HEK293 (cell line): Measurements from ENCODE around the gene NT5DC4.

Experiments used
- CTCF ChIA-PET: fragments of 350-600 bp; formaldehyde crosslinking; extraction: SDS; loops from one replicate; lab custom pipeline; 2021; ENCODE audit warnings: antibody characterized with exemption; lab: Yijun Ruan, JAX
- POLR2A ChIA-PET: fragments of 300-600 bp; formaldehyde crosslinking; extraction: SDS; loops from one replicate; lab custom pipeline; 2020; ENCODE audit warnings: antibody characterized with exemption, inconsistent platforms; lab: Yijun Ruan, JAX
- H3K27ac ChIP-seq: fragments of 200-500 bp; sonication (Bioruptor generic); 2 replicates; pipeline ENCODE4 v1.5.1; 2014; ENCODE audit warnings: low read depth, low read length, control low read depth, inconsistent platforms; ENCODE audit errors: extremely low read depth
- H3K36me3 ChIP-seq, 2 experiments: fragments of 200-500 bp in 1 of 2; sonication (Bioruptor generic) in 1 of 2; 1 replicate in 1 of 2; 2 replicates in 1 of 2; pipeline ENCODE4 v1.5.1; 2014 to 2017; ENCODE audit warnings: inconsistent platforms in 2 of 2, low read length in 2 of 2; ENCODE audit not compliant: control insufficient read depth in 2 of 2, insufficient read depth in 1 of 2
- H3K4me1 ChIP-seq: fragments of 200-500 bp; sonication (Bioruptor generic); 2 replicates; pipeline ENCODE4 v1.5.1; 2014; ENCODE audit warnings: mild to moderate bottlenecking, low read length, inconsistent platforms; ENCODE audit not compliant: control insufficient read depth, insufficient read depth
- H3K4me3 ChIP-seq: 2 replicates; pipeline ENCODE4 v1.5.1; 2011; ENCODE audit warnings: low read depth, mild to moderate bottlenecking, control low read depth, low read length, moderate library complexity
- H3K9me3 ChIP-seq: fragments of 200-500 bp; sonication (Bioruptor generic); 2 replicates; pipeline ENCODE4 v1.5.1; 2014; ENCODE audit warnings: low read depth, low read length, inconsistent platforms; ENCODE audit not compliant: control insufficient read depth, insufficient read depth
- MEIS1 ChIP-seq: sonication (generic); formaldehyde crosslinking; IDR thresholded peaks from 2 replicates; pipeline ENCODE4 v1.8.1; 2022; ENCODE audit warnings: missing genetic modification reagents, mild to moderate bottlenecking, borderline replicate concordance
- MYNN ChIP-seq: fragments of 450-650 bp; formaldehyde crosslinking; IDR thresholded peaks from 2 replicates; pipeline ENCODE4 v1.5.1; 2016; ENCODE audit warnings: missing biosample characterization, missing genetic modification characterization, borderline replicate concordance
- SCRT2 ChIP-seq: fragments of 450-650 bp; formaldehyde crosslinking; IDR thresholded peaks from 2 replicates; pipeline ENCODE4 v1.5.1; 2016; ENCODE audit warnings: missing biosample characterization, missing genetic modification characterization
- TRIM28 ChIP-seq: IDR thresholded peaks from 2 replicates; pipeline ENCODE4 v1.6.1; 2011; ENCODE audit warnings: low read length, control low read depth, borderline replicate concordance
- ZBTB17 ChIP-seq: fragments of 450-650 bp; formaldehyde crosslinking; IDR thresholded peaks from 2 replicates; pipeline ENCODE4 v1.5.1; 2016; ENCODE audit warnings: missing biosample characterization, missing genetic modification characterization
- ZBTB20 ChIP-seq: fragments of 450-650 bp; formaldehyde crosslinking; IDR thresholded peaks from 2 replicates; pipeline ENCODE4 v1.5.1; 2016; ENCODE audit warnings: missing biosample characterization, missing genetic modification characterization
- ZEB2 ChIP-seq: fragments of 450-650 bp; formaldehyde crosslinking; IDR thresholded peaks from 2 replicates; pipeline ENCODE4 v1.5.1; 2016; ENCODE audit warnings: missing biosample characterization, missing genetic modification characterization
- ZNF174 ChIP-seq: fragments of 450-650 bp; formaldehyde crosslinking; IDR thresholded peaks from 2 replicates; pipeline ENCODE4 v1.5.0; 2017; ENCODE audit warnings: missing biosample characterization, mild to moderate bottlenecking, missing genetic modification characterization
- ZNF404 ChIP-seq: fragments of 450-650 bp; formaldehyde crosslinking; IDR thresholded peaks from 2 replicates; pipeline ENCODE4 v1.5.1; 2017; ENCODE audit warnings: missing biosample characterization, missing genetic modification characterization
- ZNF426 ChIP-seq: fragments of 450-650 bp; formaldehyde crosslinking; IDR thresholded peaks from 2 replicates; pipeline ENCODE4 v1.5.1; 2017; ENCODE audit warnings: missing biosample characterization, missing genetic modification characterization, mild to moderate bottlenecking, inconsistent platforms, moderate library complexity
- ZNF549 ChIP-seq: fragments of 450-650 bp; IDR thresholded peaks from 2 replicates; pipeline ENCODE4 v1.5.1; 2018; ENCODE audit warnings: missing biosample characterization, missing genetic modification characterization, mild to moderate bottlenecking, inconsistent platforms, moderate library complexity
- ZNF558 ChIP-seq: fragments of 450-650 bp; formaldehyde crosslinking; IDR thresholded peaks from 2 replicates; pipeline ENCODE4 v1.5.1; 2016; ENCODE audit warnings: missing biosample characterization, missing genetic modification characterization
- ZNF768 ChIP-seq: fragments of 450-650 bp; formaldehyde crosslinking; IDR thresholded peaks from 2 replicates; pipeline ENCODE4 v1.5.1; 2018; ENCODE audit warnings: missing biosample characterization, mild to moderate bottlenecking, missing genetic modification characterization
- ZNF776 ChIP-seq: fragments of 450-650 bp; formaldehyde crosslinking; IDR thresholded peaks from 2 replicates; pipeline ENCODE4 v1.5.0; 2017; ENCODE audit warnings: missing biosample characterization, missing genetic modification characterization, borderline replicate concordance
- ZNF777 ChIP-seq: fragments of 450-650 bp; formaldehyde crosslinking; IDR thresholded peaks from 2 replicates; pipeline ENCODE4 v1.5.1; 2017; ENCODE audit warnings: missing biosample characterization, missing genetic modification characterization, borderline replicate concordance
- ZNF791 ChIP-seq: fragments of 450-650 bp; formaldehyde crosslinking; IDR thresholded peaks from 2 replicates; pipeline ENCODE4 v1.5.1; 2016; ENCODE audit warnings: missing biosample characterization, missing genetic modification characterization
- TF ChIP-seq, protein P1 (sequence below): fragments of 450-650 bp; formaldehyde crosslinking; IDR thresholded peaks from 2 replicates; pipeline ENCODE4 v1.5.1; 2016; ENCODE audit warnings: missing biosample characterization, missing genetic modification characterization
- TF ChIP-seq, protein P2 (sequence below): fragments of 450-650 bp; formaldehyde crosslinking; IDR thresholded peaks from 2 replicates; pipeline ENCODE4 v1.5.1; 2016; ENCODE audit warnings: missing biosample characterization, missing genetic modification characterization
- TF ChIP-seq, protein P3 (sequence below): fragments of 450-650 bp; formaldehyde crosslinking; IDR thresholded peaks from 2 replicates; pipeline ENCODE4 v1.5.1; 2016; ENCODE audit warnings: missing biosample characterization, missing genetic modification characterization
- TF ChIP-seq, protein P4 (sequence below): fragments of 450-650 bp; formaldehyde crosslinking; IDR thresholded peaks from 2 replicates; pipeline ENCODE4 v1.5.1; 2016; ENCODE audit warnings: missing biosample characterization, missing genetic modification characterization
- TF ChIP-seq, protein P5 (sequence below): fragments of 450-650 bp; IDR thresholded peaks from 2 replicates; pipeline ENCODE4 v1.5.1; 2018; ENCODE audit warnings: missing biosample characterization, mild to moderate bottlenecking, missing genetic modification characterization
- TF ChIP-seq, protein P6 (sequence below): fragments of 450-650 bp; formaldehyde crosslinking; conservative IDR thresholded peaks from 2 replicates; pipeline ENCODE4 v1.5.1; 2016; ENCODE audit warnings: low read depth, missing biosample characterization, missing genetic modification characterization

The NT5DC4 gene

DNA sequence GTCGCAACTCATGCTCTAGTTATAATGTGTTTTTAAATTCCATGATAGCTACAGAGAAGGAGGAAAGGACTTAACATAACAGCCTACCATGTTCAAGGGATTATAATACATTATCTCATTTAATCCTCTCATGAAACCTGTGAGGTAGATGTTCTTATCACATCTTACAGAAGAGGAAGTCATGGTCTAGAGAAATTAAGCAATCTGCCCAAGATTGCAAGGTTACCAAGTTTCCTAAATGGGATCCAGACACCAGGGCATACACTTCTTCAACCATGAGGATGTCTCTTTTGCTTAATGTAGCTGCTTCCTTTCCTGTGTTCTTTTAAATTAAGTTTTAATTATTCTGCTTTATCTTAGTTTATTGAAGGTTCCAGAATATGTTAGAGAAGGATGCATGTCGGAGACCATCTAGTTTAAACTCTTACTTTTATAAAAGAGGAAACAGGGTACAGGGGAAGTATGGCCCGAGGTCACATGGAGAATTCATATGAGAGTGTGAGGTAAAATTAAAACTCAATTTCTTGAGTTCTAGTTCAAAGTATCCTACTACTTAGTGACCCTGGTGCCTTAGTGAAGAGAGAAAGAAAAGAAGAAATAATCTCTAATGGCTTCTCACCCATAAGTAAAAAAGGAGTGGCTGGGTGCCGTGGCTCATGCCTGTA is 67.0 kb downstream of the NT5DC4 start:
- H3K4me3 ChIP-seq, result no peak overlapping the region
- H3K36me3 ChIP-seq, result no peaks in the 10 kb centered on the region
- POLR2A ChIA-PET, result no interaction called here
- H3K4me1 ChIP-seq, result no peaks in the 10 kb centered on the region
- TF ChIP-seq, protein P1, sequence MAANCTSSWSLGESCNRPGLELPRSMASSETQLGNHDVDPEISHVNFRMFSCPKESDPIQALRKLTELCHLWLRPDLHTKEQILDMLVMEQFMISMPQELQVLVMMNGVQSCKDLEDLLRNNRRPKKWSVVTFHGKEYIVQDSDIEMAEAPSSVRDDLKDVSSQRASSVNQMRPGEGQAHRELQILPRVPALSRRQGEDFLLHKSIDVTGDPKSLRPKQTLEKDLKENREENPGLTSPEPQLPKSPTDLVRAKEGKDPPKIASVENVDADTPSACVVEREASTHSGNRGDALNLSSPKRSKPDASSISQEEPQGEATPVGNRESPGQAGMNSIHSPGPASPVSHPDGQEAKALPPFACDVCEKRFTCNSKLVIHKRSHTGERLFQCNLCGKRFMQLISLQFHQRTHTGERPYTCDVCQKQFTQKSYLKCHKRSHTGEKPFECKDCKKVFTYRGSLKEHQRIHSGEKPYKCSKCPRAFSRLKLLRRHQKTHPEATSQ, result no peak
- no peak for TF ChIP-seq ZNF768 (tag by site-specific recombination)
- TF ChIP-seq, protein P2, sequence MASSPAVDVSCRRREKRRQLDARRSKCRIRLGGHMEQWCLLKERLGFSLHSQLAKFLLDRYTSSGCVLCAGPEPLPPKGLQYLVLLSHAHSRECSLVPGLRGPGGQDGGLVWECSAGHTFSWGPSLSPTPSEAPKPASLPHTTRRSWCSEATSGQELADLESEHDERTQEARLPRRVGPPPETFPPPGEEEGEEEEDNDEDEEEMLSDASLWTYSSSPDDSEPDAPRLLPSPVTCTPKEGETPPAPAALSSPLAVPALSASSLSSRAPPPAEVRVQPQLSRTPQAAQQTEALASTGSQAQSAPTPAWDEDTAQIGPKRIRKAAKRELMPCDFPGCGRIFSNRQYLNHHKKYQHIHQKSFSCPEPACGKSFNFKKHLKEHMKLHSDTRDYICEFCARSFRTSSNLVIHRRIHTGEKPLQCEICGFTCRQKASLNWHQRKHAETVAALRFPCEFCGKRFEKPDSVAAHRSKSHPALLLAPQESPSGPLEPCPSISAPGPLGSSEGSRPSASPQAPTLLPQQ (tag by site-specific recombination), result no peak
- TF ChIP-seq SCRT2 (tag by site-specific recombination), result no peak
- TF ChIP-seq ZNF777 (tag by site-specific recombination), result no peak
- no peak for TF ChIP-seq ZBTB17
- TF ChIP-seq ZNF549 (tag by site-specific recombination), result no peak
- no peak for TF ChIP-seq TRIM28
- no peak for TF ChIP-seq MEIS1
- TF ChIP-seq ZEB2 (tag by site-specific recombination), result no peak
- TF ChIP-seq, protein P3, sequence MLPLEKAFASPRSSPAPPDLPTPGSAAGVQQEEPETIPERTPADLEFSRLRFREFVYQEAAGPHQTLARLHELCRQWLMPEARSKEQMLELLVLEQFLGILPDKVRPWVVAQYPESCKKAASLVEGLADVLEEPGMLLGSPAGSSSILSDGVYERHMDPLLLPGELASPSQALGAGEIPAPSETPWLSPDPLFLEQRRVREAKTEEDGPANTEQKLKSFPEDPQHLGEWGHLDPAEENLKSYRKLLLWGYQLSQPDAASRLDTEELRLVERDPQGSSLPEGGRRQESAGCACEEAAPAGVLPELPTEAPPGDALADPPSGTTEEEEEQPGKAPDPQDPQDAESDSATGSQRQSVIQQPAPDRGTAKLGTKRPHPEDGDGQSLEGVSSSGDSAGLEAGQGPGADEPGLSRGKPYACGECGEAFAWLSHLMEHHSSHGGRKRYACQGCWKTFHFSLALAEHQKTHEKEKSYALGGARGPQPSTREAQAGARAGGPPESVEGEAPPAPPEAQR (tag by site-specific recombination), result no peak
- TF ChIP-seq ZNF791 (tag by site-specific recombination), result no peak
- no peak for TF ChIP-seq MYNN (tag by site-specific recombination)
- no peak for TF ChIP-seq ZNF776
- TF ChIP-seq ZNF558 (tag by site-specific recombination), result no peak
- TF ChIP-seq, all 188 proteins: peak for 0
- no peak overlapping the region for H3K27ac ChIP-seq
- H3K9me3 ChIP-seq, result no peaks in the 10 kb centered on the region
- CTCF ChIA-PET, result interaction anchor here (0.7 kb wide), 1 partner anchor 38 kb away, joined by 3 read pairs; no protein-coding TSS in a partner anchor

DNA sequence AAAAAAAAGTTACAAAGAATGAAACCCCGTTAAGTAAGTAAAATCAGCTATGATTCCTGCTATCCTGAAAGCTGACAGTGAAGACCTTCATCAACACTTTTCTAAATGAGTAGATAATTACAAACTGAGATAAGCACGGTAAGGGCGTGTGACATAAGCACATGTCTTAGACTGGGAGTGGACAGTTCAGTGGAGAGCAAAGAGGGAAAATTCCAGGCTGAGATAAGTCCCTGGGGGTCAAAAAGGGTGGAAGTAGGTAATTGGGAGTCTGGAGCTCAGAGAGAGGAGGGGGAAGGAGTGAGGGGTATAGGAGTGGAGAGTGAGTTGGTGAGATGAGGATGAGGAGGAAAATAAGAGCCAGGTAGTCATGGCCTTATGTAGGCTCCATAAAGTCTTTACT is 67.8 kb downstream of the NT5DC4 start:
- H3K27ac ChIP-seq, result no peak overlapping the region
- no peak overlapping the region for H3K4me3 ChIP-seq
- TF ChIP-seq, protein P4, sequence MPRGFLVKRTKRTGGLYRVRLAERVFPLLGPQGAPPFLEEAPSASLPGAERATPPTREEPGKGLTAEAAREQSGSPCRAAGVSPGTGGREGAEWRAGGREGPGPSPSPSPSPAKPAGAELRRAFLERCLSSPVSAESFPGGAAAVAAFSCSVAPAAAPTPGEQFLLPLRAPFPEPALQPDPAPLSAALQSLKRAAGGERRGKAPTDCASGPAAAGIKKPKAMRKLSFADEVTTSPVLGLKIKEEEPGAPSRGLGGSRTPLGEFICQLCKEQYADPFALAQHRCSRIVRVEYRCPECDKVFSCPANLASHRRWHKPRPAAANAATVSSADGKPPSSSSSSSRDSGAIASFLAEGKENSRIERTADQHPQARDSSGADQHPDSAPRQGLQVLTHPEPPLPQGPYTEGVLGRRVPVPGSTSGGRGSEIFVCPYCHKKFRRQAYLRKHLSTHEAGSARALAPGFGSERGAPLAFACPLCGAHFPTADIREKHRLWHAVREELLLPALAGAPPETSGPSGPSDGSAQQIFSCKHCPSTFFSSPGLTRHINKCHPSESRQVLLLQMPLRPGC (tag by site-specific recombination), result no peak
- TF ChIP-seq, protein P5, sequence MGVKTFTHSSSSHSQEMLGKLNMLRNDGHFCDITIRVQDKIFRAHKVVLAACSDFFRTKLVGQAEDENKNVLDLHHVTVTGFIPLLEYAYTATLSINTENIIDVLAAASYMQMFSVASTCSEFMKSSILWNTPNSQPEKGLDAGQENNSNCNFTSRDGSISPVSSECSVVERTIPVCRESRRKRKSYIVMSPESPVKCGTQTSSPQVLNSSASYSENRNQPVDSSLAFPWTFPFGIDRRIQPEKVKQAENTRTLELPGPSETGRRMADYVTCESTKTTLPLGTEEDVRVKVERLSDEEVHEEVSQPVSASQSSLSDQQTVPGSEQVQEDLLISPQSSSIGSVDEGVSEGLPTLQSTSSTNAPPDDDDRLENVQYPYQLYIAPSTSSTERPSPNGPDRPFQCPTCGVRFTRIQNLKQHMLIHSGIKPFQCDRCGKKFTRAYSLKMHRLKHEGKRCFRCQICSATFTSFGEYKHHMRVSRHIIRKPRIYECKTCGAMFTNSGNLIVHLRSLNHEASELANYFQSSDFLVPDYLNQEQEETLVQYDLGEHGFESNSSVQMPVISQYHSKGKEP, result no peak
- TF ChIP-seq ZNF404, result no peak
- no peak for TF ChIP-seq ZBTB20 (tag by site-specific recombination)
- TF ChIP-seq ZNF426, result no peak
- no peak for TF ChIP-seq ZNF174 (tag by site-specific recombination)
- no peak for TF ChIP-seq SCRT2 (tag by site-specific recombination)
- TF ChIP-seq, protein P6, sequence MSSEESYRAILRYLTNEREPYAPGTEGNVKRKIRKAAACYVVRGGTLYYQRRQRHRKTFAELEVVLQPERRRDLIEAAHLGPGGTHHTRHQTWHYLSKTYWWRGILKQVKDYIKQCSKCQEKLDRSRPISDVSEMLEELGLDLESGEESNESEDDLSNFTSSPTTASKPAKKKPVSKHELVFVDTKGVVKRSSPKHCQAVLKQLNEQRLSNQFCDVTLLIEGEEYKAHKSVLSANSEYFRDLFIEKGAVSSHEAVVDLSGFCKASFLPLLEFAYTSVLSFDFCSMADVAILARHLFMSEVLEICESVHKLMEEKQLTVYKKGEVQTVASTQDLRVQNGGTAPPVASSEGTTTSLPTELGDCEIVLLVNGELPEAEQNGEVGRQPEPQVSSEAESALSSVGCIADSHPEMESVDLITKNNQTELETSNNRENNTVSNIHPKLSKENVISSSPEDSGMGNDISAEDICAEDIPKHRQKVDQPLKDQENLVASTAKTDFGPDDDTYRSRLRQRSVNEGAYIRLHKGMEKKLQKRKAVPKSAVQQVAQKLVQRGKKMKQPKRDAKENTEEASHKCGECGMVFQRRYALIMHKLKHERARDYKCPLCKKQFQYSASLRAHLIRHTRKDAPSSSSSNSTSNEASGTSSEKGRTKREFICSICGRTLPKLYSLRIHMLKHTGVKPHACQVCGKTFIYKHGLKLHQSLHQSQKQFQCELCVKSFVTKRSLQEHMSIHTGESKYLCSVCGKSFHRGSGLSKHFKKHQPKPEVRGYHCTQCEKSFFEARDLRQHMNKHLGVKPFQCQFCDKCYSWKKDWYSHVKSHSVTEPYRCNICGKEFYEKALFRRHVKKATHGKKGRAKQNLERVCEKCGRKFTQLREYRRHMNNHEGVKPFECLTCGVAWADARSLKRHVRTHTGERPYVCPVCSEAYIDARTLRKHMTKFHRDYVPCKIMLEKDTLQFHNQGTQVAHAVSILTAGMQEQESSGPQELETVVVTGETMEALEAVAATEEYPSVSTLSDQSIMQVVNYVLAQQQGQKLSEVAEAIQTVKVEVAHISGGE (tag by site-specific recombination), result no peak
- ChIA-PET POLR2A (no interaction called here), CTCF (interaction anchor here (0.7 kb wide), 1 partner anchor 16 kb away, joined by 3 read pairs; no protein-coding TSS in a partner anchor)
- no peaks in the 10 kb centered on the region for H3K9me3 ChIP-seq
- H3K36me3 ChIP-seq, result no peaks in the 10 kb centered on the region
- no peaks in the 10 kb centered on the region for H3K4me1 ChIP-seq
